GM23338 (cell line): Measurements from ENCODE around the gene F8. TPM values are rescaled to one million over a fixed set of nuclear protein-coding genes. Genes with fewer than 3 reads are reported as not detected.

ENCODE experiments used
- ETS1 ChIP-seq: IDR thresholded peaks from 2 replicates; pipeline ENCODE4 v1.6.1; 2016; ENCODE audit warnings: antibody characterized with exemption
- JUNB ChIP-seq: IDR thresholded peaks from one replicate; pipeline ENCODE4 v1.6.1; 2016; ENCODE audit warnings: antibody characterized with exemption; ENCODE audit not compliant: unreplicated experiment
- NANOG ChIP-seq: IDR thresholded peaks from 2 replicates; pipeline ENCODE4 v1.6.1; 2016; ENCODE audit warnings: antibody characterized with exemption, borderline replicate concordance
- POLR2AphosphoS5 ChIP-seq: IDR thresholded peaks from 2 replicates; pipeline ENCODE4 v1.6.1; 2016; ENCODE audit warnings: antibody characterized with exemption, low read depth
- REST ChIP-seq: IDR thresholded peaks from one replicate; pipeline ENCODE4 v1.6.1; 2018; ENCODE audit warnings: antibody characterized with exemption; ENCODE audit not compliant: unreplicated experiment
- microRNA counts: library from miRNA; unstranded; fragments of <30 nt; microRNA quantifications from one replicate; lab custom pipeline; 2017
- microRNA-seq: library from miRNA; unstranded; fragments of <30 nt; microRNA quantifications from one replicate; pipeline ENCODE4, GENCODE V29; 2017
- polyA plus RNA-seq: library from polyadenylated mRNA; unstranded; fragments of >200 nt; fragmentation: Nextera tagmentation; extraction: Ambion mirVana; gene quantifications from 2 replicates; pipeline ENCODE4 v1.2.1, GENCODE V29; 2016
- small RNA-seq: library from RNA; depleted of rRNA; stranded (forward); fragments of <200 nt; gene quantifications from one replicate; pipeline ENCODE3, GENCODE V24; 2014; ENCODE audit warnings: low replicate concordance
- total RNA-seq: library from RNA; depleted of rRNA; stranded (reverse); fragments of >200 nt; shearing (Covaris generic); gene quantifications from 2 replicates; pipeline ENCODE4 v1.2.3, GENCODE V29; 2014; rRNA removed

Gene F8
- total and polyA plus RNA-seq, 2 experiments from 2014 or later, result 0.70 to 1.8 TPM

GRCh38 chrX:154791467-154791866 is 231.1 kb downstream of the F8 start (continued):
- TF ChIP-seq ETS1 (no peak), REST (no peak), NANOG (no peak), JUNB (no peak), POLR2AphosphoS5 (no peak)

MicroRNA genes within 50 kb of the gene (microRNA counts, 767-probe panel; counts per million panel counts)
- microRNA hsa-miR-1184 (lab: Ali Mortazavi, UCI), result not detected

Small RNA genes within 50 kb of the gene (microRNA-seq; reads per million reads assigned to microRNA genes)
- not detected for gene MIR1184-1

Small RNA genes within 50 kb of the gene (small RNA-seq; reads per million reads assigned to genes)
- not detected for gene MIR1184-1

Other genes with a start within 250 kb of the F8 start
- 24.4 and 27.2 TPM in 2 replicates for gene MPP1, start 217.2 kb downstream of the F8 start, total RNA-seq
- 17.8 and 18.7 TPM in 2 replicates for gene MPP1, start 217.2 kb downstream of the F8 start, polyA plus RNA-seq
- not detected in 2 replicates for gene SMIM9, start 188.1 kb downstream of the F8 start, total RNA-seq
- not detected in 2 replicates for gene SMIM9, start 188.1 kb downstream of the F8 start, polyA plus RNA-seq
- gene F8A1, start 136.4 kb downstream of the F8 start, total RNA-seq, result 10.8 and 19.0 TPM in 2 replicates
- gene F8A1, start 136.4 kb downstream of the F8 start, polyA plus RNA-seq, result 26.0 and 36.9 TPM in 2 replicates
- gene FUNDC2, start 4.1 kb upstream of the F8 start, total RNA-seq, result 26.3 and 28.6 TPM in 2 replicates
- gene FUNDC2, start 4.1 kb upstream of the F8 start, polyA plus RNA-seq, result 51.6 and 58.5 TPM in 2 replicates
- 5.7 and 9.9 TPM in 2 replicates for gene CMC4, start 48.4 kb upstream of the F8 start, total RNA-seq
- 14.7 and 16.3 TPM in 2 replicates for gene CMC4, start 48.4 kb upstream of the F8 start, polyA plus RNA-seq
- gene MTCP1, start 48.4 kb upstream of the F8 start, total RNA-seq, result 0.83 and 6.3 TPM in 2 replicates
- 17.7 and 28.3 TPM in 2 replicates for gene MTCP1, start 48.4 kb upstream of the F8 start, polyA plus RNA-seq
- gene BRCC3, start 48.8 kb upstream of the F8 start, total RNA-seq, result 14.1 and 18.4 TPM in 2 replicates
- gene BRCC3, start 48.8 kb upstream of the F8 start, polyA plus RNA-seq, result 19.9 and 26.7 TPM in 2 replicates
- gene VBP1, start 193.7 kb upstream of the F8 start, total RNA-seq, result 62.5 and 89.4 TPM in 2 replicates
- 65.7 and 84.4 TPM in 2 replicates for gene VBP1, start 193.7 kb upstream of the F8 start, polyA plus RNA-seq
- 11.1 and 11.3 TPM in 2 replicates for gene RAB39B, start 241.8 kb upstream of the F8 start, total RNA-seq
- gene RAB39B, start 241.8 kb upstream of the F8 start, polyA plus RNA-seq, result 6.2 and 6.8 TPM in 2 replicates